ENCODE results near the gene TBC1D22A.

DNA sequence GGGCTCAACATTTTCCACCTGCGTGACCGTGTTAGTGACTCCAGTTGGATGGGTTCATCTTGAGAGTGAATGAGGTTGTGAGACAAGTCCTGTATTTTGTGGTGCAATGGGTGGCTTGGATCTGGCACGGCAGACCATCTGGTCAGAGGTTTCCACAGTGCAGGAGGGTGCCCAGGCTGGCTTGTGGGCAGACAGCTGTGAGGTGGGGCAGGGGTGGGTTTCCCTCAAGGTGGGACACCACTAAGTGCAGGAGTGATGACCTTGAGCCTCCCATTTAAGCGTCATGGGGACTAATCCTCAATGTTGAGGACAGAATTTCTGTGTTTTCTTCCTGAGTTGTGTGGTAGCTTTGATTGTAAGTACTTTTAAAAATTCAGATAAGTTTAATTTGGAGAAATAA lies 220.6 kb downstream of the TBC1D22A start:
- TF ChIP-seq EZH2phosphoT487 (IDR thresholded peaks at IDR 0.05; ENCODE audit: borderline replicate concordance) (no peak), POLR2AphosphoS5 (IDR thresholded peaks at IDR 0.05; ENCODE audit: low read depth, low read length) (no peak), ZNF274 (IDR thresholded peaks at IDR 0.05; ENCODE audit: low read depth, low read length) (no peak), SP1 (IDR thresholded peaks at IDR 0.05; ENCODE audit: low read depth) (no peak), CEBPB (IDR thresholded peaks at IDR 0.05; ENCODE audit: low read depth) (no peak)
- TF ChIP-seq, protein P1, sequence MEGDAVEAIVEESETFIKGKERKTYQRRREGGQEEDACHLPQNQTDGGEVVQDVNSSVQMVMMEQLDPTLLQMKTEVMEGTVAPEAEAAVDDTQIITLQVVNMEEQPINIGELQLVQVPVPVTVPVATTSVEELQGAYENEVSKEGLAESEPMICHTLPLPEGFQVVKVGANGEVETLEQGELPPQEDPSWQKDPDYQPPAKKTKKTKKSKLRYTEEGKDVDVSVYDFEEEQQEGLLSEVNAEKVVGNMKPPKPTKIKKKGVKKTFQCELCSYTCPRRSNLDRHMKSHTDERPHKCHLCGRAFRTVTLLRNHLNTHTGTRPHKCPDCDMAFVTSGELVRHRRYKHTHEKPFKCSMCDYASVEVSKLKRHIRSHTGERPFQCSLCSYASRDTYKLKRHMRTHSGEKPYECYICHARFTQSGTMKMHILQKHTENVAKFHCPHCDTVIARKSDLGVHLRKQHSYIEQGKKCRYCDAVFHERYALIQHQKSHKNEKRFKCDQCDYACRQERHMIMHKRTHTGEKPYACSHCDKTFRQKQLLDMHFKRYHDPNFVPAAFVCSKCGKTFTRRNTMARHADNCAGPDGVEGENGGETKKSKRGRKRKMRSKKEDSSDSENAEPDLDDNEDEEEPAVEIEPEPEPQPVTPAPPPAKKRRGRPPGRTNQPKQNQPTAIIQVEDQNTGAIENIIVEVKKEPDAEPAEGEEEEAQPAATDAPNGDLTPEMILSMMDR (IDR thresholded peaks at IDR 0.05 in 2 of 3, conservative IDR thresholded peaks at IDR 0.05 in 1 of 3; ENCODE audit: borderline replicate concordance in 1 of 3, insufficient read depth in 1 of 3, low read depth in 2 of 3, low read length in 2 of 3) = no peak
